ENCODE measurements around the gene CALHM4.

CALHM4 gene

DNA sequence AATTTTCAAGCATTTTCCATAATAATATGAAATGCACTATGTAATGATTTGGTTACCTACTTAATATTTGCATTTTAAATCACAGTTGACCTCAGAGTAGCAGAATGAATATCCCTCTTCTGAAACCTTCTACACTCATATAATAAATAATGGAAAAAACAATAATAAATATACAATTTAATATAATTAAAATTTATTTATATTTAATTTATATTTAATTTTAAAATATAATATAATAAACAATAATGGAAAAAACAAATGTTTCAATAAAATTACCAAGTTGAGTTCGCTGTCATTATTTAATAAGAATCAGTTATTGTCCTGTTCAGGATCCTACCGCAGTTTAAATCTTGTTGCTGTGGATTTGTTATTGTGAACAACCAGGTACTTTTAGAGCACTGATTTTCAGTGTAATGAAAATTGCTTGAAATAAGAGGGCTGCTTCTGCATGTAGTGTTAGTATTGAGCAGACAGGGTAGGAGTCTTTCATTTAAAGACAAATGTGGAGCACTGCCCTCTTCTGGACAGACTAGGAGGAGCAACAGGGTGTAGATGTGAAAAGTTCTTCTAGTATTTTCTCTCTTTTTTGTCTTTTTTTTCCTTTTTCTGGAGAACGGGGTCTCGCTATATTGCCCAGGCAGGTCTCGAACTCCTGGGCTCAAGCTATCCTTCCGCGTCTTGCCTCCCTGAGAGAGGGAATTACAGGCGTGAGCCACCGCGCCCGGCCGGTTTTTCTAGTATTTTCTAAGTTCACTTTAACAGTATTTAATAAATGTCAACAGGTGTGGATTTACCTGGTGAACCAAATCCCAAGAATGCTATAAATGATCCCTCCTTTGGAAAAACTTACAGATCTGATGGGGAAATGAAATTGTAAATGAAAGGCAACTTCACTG, 21.6 kb upstream of the CALHM4 start:
- TF ChIP-seq, protein P1, sequence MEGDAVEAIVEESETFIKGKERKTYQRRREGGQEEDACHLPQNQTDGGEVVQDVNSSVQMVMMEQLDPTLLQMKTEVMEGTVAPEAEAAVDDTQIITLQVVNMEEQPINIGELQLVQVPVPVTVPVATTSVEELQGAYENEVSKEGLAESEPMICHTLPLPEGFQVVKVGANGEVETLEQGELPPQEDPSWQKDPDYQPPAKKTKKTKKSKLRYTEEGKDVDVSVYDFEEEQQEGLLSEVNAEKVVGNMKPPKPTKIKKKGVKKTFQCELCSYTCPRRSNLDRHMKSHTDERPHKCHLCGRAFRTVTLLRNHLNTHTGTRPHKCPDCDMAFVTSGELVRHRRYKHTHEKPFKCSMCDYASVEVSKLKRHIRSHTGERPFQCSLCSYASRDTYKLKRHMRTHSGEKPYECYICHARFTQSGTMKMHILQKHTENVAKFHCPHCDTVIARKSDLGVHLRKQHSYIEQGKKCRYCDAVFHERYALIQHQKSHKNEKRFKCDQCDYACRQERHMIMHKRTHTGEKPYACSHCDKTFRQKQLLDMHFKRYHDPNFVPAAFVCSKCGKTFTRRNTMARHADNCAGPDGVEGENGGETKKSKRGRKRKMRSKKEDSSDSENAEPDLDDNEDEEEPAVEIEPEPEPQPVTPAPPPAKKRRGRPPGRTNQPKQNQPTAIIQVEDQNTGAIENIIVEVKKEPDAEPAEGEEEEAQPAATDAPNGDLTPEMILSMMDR (IDR thresholded peaks at IDR 0.05; ENCODE audit: unreplicated experiment in 3 of 3), result peak; percentile 67 to 75 (median 68)
- Mint-ChIP-seq H3K9me3 (no peaks in the 10 kb centered on the region), H3K27ac (no peak overlapping the region), H3K36me3 (ENCODE audit: low read depth) (no peaks in the 10 kb centered on the region), H3K4me3 (no peak overlapping the region), H3K4me1 (peaks cover 13% of the 10 kb centered on the region), H3K27me3 (ENCODE audit: low read depth) (peaks cover 14% of the 10 kb centered on the region)

DNA sequence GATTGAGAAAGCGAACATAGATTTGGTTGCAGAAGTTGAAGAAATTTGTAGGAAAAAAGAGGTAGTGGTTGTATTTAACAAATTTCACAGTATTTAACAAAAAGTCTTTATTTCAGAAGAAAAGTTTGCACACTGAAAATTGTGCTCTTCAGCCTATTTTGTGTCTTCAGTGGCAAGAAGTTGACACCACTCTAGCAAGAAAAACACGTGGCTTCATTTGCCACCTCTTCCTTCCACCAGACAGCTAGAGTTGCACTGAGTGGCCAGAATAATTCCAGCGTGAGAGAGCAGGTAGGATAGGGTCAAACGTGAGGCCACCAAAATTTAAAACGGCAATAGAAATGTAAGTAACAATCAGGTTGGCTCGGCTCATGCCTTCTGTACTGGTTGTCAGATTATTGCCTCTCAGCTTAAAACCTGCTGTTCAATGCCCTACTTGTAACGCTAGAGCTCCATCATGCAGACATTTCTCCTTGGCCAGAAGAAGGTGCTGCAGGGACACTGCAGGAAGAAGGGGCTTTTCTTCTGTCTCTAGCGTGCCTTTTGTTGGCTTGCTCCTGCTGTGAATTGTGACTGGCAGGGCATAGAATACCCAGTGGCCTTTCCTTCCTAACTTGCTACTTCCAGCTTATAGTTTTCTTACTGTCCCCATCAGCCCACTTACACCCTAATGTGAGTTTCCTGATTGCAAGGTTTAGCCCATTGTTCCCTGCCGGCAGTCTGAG, 20.2 kb upstream of the CALHM4 start:
- peaks cover 13% of the 10 kb centered on the region for H3K4me1 Mint-ChIP-seq
- no peak overlapping the region for H3K4me3 Mint-ChIP-seq
- TF ChIP-seq, protein P1 (IDR thresholded peaks at IDR 0.05; ENCODE audit: unreplicated experiment in 3 of 3), result no peak
- no peaks in the 10 kb centered on the region for H3K36me3 Mint-ChIP-seq (ENCODE audit: low read depth)
- no peaks in the 10 kb centered on the region for H3K9me3 Mint-ChIP-seq
- H3K27ac Mint-ChIP-seq, result no peak overlapping the region
- peaks cover 14% of the 10 kb centered on the region for H3K27me3 Mint-ChIP-seq (ENCODE audit: low read depth)

DNA sequence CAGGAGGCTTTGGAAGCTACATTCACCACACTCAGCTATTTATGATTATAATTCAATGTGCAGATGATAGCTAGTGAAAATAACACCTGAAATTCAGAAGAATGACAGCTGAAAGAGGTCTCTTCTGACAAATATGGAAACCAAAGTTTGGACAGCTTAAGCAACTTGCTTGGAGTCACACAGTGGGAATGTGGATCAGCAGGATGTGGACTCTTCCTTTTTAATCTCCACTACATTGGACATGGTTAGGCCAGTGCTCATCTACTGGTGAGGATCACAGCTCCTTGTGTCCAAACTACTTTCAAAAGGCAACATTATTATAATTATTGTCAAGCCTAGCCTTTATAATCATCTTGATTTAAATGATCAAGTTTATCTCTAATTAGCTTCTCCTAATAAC, 18.4 kb upstream of the CALHM4 start:
- H3K27me3 Mint-ChIP-seq (ENCODE audit: low read depth), result peaks cover 14% of the 10 kb centered on the region

DNA sequence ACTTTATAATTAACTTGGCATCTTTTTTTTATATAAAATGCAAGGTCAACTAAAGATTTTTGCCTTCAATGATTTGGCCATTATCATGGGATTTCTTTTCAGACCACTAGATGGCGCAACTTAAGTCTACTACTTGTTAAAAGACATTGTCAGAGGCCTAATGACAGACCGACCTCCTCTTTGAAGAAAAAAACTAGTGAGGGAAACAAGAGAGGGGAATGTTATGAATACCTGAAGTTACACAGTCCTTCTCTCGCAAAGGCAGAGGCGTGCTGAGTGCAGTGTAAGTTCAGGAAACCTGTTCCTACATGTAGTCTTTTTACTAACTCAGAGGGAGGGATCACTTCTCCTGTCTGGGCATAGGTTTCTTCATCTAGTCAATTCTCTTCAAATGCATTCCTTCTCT, 17.3 kb upstream of the CALHM4 start:
- TF ChIP-seq, protein P1 (IDR thresholded peaks at IDR 0.05; ENCODE audit: unreplicated experiment in 3 of 3), result peak; percentile 66 to 79 (median 67)
- Mint-ChIP-seq H3K4me3 (no peak overlapping the region), H3K27ac (peak overlapping the region in 1 of 3 experiments; percentile 10), H3K36me3 (ENCODE audit: low read depth) (no peaks in the 10 kb centered on the region), H3K27me3 (ENCODE audit: low read depth) (peaks cover 11% of the 10 kb centered on the region), H3K9me3 (no peaks in the 10 kb centered on the region), H3K4me1 (no peaks in the 10 kb centered on the region)

More for the DNA sequence above, 18.4 kb upstream of the CALHM4 start:
- no peaks in the 10 kb centered on the region for H3K9me3 Mint-ChIP-seq
- no peak overlapping the region for H3K4me3 Mint-ChIP-seq
- no peaks in the 10 kb centered on the region for H3K36me3 Mint-ChIP-seq (ENCODE audit: low read depth)
- TF ChIP-seq, protein P1 (IDR thresholded peaks at IDR 0.05; ENCODE audit: unreplicated experiment in 3 of 3), result no peak
- H3K27ac Mint-ChIP-seq, result no peak overlapping the region
- peaks cover 5% of the 10 kb centered on the region for H3K4me1 Mint-ChIP-seq

DNA sequence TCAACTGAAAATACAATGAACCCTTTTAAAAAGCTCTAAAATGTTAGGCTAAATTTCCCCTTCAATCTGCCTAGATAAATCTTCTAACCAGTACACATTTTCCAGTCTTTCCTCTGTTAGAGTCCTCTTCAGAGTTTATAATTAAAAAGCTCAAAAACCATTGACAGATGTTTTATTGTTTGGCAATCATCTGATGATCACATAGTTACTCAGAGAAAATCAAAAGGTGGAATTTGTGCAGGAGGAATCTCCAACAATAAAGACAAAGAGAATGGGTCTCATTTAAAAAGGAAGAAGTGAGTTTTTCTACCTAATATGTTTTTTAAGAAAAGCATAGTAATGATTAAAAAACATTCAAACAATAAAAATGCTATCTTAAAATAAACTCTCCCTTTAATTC, 11.1 kb upstream of the CALHM4 start:
- TF ChIP-seq, protein P1 (IDR thresholded peaks at IDR 0.05; ENCODE audit: unreplicated experiment in 3 of 3), result no peak
- no peaks in the 10 kb centered on the region for H3K36me3 Mint-ChIP-seq (ENCODE audit: low read depth)
- H3K27ac Mint-ChIP-seq, result no peak overlapping the region
- H3K27me3 Mint-ChIP-seq (ENCODE audit: low read depth), result no peaks in the 10 kb centered on the region
- peaks cover 11% of the 10 kb centered on the region for H3K4me1 Mint-ChIP-seq
- H3K9me3 Mint-ChIP-seq, result no peaks in the 10 kb centered on the region
- H3K4me3 Mint-ChIP-seq, result no peak overlapping the region
